Measurements from ENCODE around the gene FBXL7.

Gene FBXL7

GRCh38 chr5:15643731-15644130, 143.8 kb downstream of the FBXL7 start:
- in situ Hi-C loops (cut with HindIII; ENCODE audit: low sequenced_read_pairs) = no loop called here

GRCh38 chr5:15645381-15646160, 145.6 kb downstream of the FBXL7 start:
- in situ Hi-C loops (cut with HindIII; ENCODE audit: low sequenced_read_pairs) = no loop called here

GRCh38 chr5:15646371-15646770, 146.4 kb downstream of the FBXL7 start:
- in situ Hi-C loops (cut with HindIII; ENCODE audit: low sequenced_read_pairs) = no loop called here

DNA sequence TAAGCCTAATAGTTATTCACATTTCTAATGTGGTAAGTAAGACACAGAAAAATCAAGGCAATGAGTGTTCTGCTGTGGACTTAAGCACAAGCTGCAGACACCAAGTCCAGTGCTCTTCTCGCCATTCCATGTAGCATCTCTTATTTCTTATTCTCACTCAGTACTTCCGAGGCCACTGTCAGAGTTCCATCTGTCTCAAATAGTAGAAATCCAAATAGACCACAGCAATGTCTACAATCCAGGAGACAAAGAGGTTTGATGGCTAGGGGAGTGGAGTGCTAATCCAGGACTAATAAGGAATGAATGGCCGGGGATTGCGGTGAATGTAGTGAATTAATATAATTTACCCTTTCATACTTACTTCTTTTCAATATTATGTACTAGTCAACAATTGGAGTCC, 147.3 kb downstream of the FBXL7 start:
- in situ Hi-C loops (cut with HindIII; ENCODE audit: low sequenced_read_pairs) = no loop called here

DNA sequence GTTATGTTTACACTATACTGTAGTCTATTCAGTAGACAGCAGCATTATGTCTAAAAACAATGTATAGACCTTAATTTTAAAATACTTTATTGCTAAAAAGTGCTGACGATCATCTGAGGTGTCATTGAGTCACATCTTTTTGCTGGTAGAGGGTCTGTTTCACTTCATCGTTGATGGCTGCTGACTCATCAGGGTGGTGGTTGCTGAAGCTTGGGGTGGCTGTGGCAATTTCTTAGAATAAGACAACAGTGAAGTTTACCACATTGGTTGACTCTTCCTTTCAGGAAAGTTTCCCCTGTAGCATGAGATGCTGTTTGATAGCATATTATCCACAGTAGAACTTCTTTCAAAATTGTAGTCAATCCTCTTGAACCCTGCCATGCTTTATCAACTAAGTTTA, 150.3 kb downstream of the FBXL7 start:
- in situ Hi-C loops (cut with HindIII; ENCODE audit: low sequenced_read_pairs) = no loop called here

GRCh38 chr5:15654779-15655178, 154.8 kb downstream of the FBXL7 start:
- in situ Hi-C loops (cut with HindIII; ENCODE audit: low sequenced_read_pairs) = no loop called here

DNA sequence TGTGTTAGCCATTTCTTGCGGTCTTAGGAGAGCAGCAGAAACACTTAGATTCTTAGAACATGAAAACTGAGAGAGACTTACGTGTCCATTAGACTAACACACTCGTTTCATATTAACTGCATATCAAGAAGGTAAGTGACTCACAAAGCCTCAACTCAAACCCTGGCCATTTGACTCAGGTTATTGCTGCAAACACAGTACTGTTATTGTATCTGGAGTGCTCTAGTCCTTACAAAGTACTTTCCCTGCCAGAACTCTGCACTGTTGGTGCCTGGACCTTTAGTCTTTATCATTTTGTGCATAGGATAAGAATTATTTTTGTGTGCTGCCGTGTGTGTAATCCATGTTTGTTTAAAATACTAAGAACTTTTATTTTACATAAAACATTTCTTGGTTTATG, 155.7 kb downstream of the FBXL7 start:
- in situ Hi-C loops (cut with HindIII; ENCODE audit: low sequenced_read_pairs) = no loop called here

- in situ Hi-C loops (cut with HindIII; ENCODE audit: low sequenced_read_pairs) = no loop called here
These were observed 165.0 kb downstream of the FBXL7 start for GRCh38 chr5:15664961-15665360.

- in situ Hi-C loops (cut with HindIII; ENCODE audit: low sequenced_read_pairs) = no loop called here
These were observed 169.8 kb downstream of the FBXL7 start for GRCh38 chr5:15669826-15670225.

DNA sequence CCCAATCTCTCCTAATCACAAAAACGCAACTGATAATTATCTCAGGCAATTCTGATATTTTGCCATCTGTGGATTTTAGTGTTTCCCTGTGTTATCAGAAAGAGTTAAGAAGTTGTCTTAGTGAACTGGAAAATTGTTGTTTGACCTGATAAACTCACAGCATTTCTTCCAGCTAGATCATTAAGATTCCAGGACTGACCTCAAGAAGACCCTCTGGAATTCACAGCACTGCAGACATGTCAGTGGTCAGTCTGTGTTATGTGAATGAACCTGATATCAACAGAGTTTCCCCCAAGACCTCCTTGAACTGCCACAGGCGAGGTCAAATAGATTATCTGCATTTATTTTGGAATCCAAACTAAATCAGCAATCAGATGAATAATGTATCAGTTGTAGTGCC, 174.7 kb downstream of the FBXL7 start:
- in situ Hi-C loops (cut with HindIII; ENCODE audit: low sequenced_read_pairs) = no loop called here

GRCh38 chr5:15676591-15676990, 176.6 kb downstream of the FBXL7 start:
- in situ Hi-C loops (cut with HindIII; ENCODE audit: low sequenced_read_pairs) = no loop called here

DNA sequence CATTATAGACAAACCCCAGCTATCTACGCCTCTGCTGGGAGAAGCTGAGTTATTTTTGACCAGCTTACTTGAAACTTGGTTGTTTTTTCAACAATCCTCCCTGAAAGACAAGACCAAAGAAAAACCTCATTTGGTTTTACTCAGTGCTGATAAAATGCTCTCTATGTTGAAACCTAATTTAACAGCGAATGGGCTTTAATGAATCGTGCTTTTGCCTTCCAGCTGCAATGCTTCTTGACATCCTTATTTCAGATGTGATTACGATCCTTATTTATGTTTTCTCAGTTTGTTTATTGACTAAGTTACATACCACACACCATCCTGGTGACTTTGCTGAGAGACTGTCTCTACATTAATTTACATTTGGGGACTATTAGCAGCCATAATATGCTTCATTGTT, 179.2 kb downstream of the FBXL7 start:
- in situ Hi-C loops (cut with HindIII; ENCODE audit: low sequenced_read_pairs) = no loop called here

DNA sequence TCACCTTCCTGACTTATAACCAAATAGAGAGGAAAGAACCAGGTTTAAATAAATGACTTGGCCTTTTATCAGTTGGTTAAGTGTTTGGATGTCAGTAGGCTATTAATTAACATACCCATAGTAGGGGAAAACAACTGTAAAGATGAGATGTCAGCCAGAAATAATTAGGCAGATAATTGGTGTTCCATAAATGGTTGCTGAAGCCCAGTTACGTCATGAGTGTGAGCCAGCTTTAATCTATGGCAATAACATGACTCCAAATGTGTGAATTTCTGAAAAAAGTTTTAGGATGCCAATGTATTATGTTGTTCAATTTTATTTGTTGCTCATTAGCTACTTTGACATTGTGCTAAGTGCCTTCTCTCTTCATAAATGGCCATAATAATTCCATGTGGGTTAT, 180.5 kb downstream of the FBXL7 start:
- in situ Hi-C loops (cut with HindIII; ENCODE audit: low sequenced_read_pairs) = no loop called here

GRCh38 chr5:15682122-15682521, 182.1 kb downstream of the FBXL7 start:
- in situ Hi-C loops (cut with HindIII; ENCODE audit: low sequenced_read_pairs) = no loop called here

- in situ Hi-C loops (cut with HindIII; ENCODE audit: low sequenced_read_pairs) = no loop called here
These were observed 182.6 kb downstream of the FBXL7 start for GRCh38 chr5:15682566-15682965.

GRCh38 chr5:15683332-15683731, 183.4 kb downstream of the FBXL7 start:
- in situ Hi-C loops (cut with HindIII; ENCODE audit: low sequenced_read_pairs) = no loop called here

- in situ Hi-C loops (cut with HindIII; ENCODE audit: low sequenced_read_pairs) = no loop called here
These were observed 187.4 kb downstream of the FBXL7 start for GRCh38 chr5:15687401-15687800.

- in situ Hi-C loops (cut with HindIII; ENCODE audit: low sequenced_read_pairs) = no loop called here
These were observed 189.9 kb downstream of the FBXL7 start for GRCh38 chr5:15689836-15690235.

DNA sequence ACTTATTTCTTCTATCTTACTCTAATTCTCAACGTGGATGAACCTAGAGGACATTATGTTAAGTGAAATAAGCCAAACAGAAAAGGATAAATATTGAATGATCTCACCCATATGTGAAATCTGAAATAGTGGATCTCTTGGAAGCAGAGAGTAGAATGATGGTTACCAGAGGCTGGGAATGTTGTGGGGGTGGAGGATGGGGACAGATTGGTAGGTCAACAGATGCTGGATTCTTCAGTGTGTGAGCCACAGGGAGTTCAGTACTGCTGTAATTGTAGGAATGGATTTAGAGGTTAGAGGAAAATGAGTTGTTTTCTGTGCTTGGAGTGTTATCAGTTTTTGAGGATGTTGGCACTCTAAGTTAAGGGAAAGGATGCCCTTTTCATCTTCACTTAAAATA, 190.6 kb downstream of the FBXL7 start:
- in situ Hi-C loops (cut with HindIII; ENCODE audit: low sequenced_read_pairs) = no loop called here

DNA sequence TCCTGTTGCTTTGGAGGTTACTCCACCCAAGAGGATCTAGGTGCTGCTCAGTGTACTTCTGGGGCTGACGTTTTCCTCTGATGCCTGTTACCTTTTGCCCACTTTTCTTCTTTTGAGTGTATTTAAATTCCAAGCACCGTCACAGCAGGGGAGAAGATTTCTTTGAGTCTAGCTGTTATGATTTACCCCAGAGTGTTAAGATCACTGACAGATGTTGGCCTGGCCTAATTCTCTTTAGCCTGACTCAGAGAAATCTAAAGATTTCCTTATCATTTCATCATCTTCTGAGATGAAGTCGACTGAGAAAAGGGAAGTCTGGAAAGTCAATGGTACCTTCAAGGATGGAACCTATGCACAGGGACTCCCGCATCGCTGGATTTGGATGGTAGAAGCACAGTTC, 191.5 kb downstream of the FBXL7 start:
- in situ Hi-C loops (cut with HindIII; ENCODE audit: low sequenced_read_pairs) = no loop called here

GRCh38 chr5:15692706-15693381, 192.9 kb downstream of the FBXL7 start:
- in situ Hi-C loops (cut with HindIII; ENCODE audit: low sequenced_read_pairs) = no loop called here

- in situ Hi-C loops (cut with HindIII; ENCODE audit: low sequenced_read_pairs) = no loop called here
These were observed 193.4 kb downstream of the FBXL7 start for GRCh38 chr5:15693382-15693728.

DNA sequence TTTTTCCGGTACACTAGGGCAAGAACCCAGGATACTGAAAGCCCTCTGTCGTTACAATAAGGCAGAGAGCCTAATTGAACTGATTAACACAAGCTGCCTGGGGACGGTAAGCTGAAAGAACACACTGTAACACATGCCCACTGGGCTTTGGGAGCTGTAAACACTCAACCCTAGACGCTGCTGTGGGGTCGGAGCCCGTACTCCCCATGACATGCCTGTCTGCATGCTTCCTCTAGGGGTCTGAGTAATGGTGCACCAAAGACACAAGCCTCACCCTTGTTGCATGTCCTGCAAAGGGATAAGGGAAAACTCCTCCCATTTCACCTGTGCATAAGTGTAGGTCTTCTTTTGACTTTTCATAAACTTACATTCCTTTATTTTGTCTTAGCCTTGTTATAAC, 194.0 kb downstream of the FBXL7 start:
- in situ Hi-C loops (cut with HindIII; ENCODE audit: low sequenced_read_pairs) = no loop called here
